HG02798 (cell line): ENCODE results near the gene PTGFRN.
"Not testable (repeated sequence)": the region's sequence is repeated elsewhere in the genome, so short reads cannot be mapped to it uniquely, and the experiment has no call there.

Source experiments
- ATAC-seq: cut with Tn5 transposase; IDR thresholded peaks from one replicate; pipeline ENCODE4 v1.9.1; 2021; ENCODE audit warnings: mild to moderate bottlenecking; ENCODE audit not compliant: unreplicated experiment, poor library complexity

Gene PTGFRN

GRCh38 chr1:116962987-116963639 is 53.4 kb downstream of the PTGFRN start:
- ATAC-seq = no peak

GRCh38 chr1:116966791-116967190 is 57.1 kb downstream of the PTGFRN start:
- ATAC-seq = no peak

GRCh38 chr1:116968724-116969123 is 59.0 kb downstream of the PTGFRN start:
- ATAC-seq = no peak

- ATAC-seq = no peak
These were observed 61.6 kb downstream of the PTGFRN start for GRCh38 chr1:116971258-116971860.

- no peak for ATAC-seq
These were observed 62.4 kb downstream of the PTGFRN start for GRCh38 chr1:116971965-116972673.

- ATAC-seq = no peak
These were observed 62.9 kb downstream of the PTGFRN start for GRCh38 chr1:116972674-116973030.

GRCh38 chr1:116980309-116980708 is 70.6 kb downstream of the PTGFRN start:
- ATAC-seq = not testable (repeated sequence)

GRCh38 chr1:116981521-116982037 is 71.9 kb downstream of the PTGFRN start:
- no peak for ATAC-seq

GRCh38 chr1:116982319-116983004 is 72.7 kb downstream of the PTGFRN start:
- no peak for ATAC-seq

- ATAC-seq = no peak
These were observed 73.4 kb downstream of the PTGFRN start for GRCh38 chr1:116983112-116983511.

GRCh38 chr1:116983678-116984077 is 74.0 kb downstream of the PTGFRN start:
- ATAC-seq = no peak

GRCh38 chr1:116984406-116985160 is 74.9 kb downstream of the PTGFRN start:
- ATAC-seq = no peak

GRCh38 chr1:116986421-116987255 is 76.9 kb downstream of the PTGFRN start:
- no peak for ATAC-seq

GRCh38 chr1:116987256-116987555 is 77.5 kb downstream of the PTGFRN start:
- no peak for ATAC-seq

- ATAC-seq = no peak
These were observed 78.5 kb downstream of the PTGFRN start for GRCh38 chr1:116988248-116988647.

- ATAC-seq = no peak
These were observed 79.2 kb downstream of the PTGFRN start for GRCh38 chr1:116988908-116989307.

GRCh38 chr1:116989835-116990234 is 80.1 kb downstream of the PTGFRN start:
- ATAC-seq = no peak

GRCh38 chr1:116990612-116991151 is 81.0 kb downstream of the PTGFRN start:
- ATAC-seq = no peak

GRCh38 chr1:116991171-116991845 is 81.6 kb downstream of the PTGFRN start:
- no peak for ATAC-seq
